WTC11 (cell line): ENCODE measurements around the gene PRM2. TPM values are rescaled to one million over a fixed set of nuclear protein-coding genes. Genes with fewer than 3 reads are reported as not detected.

ENCODE experiments used
- ATAC-seq: fragments of 200-7000 bp; cut with Tn5 transposase; 2 replicates; pipeline ENCODE4 v1.10.0; 2021; ENCODE audit warnings: mild to moderate bottlenecking, moderate library complexity
- CTCF ChIA-PET: fragments of 300-600 bp; sonication (Branson Sonifier 250); formaldehyde crosslinking; loops from one replicate; lab custom pipeline; 2021; ENCODE audit warnings: antibody characterized with exemption; lab: Charles Lee
- POLR2A ChIA-PET: fragments of 350-600 bp; sonication (Branson Sonifier 250); formaldehyde crosslinking; loops from one replicate; lab custom pipeline; 2021; ENCODE audit warnings: antibody characterized with exemption; lab: Charles Lee
- DNase-seq: peaks from one replicate; pipeline ENCODE4 v3.0.0; 2021; ENCODE audit warnings: low spot score
- H3K27ac Mint-ChIP-seq: 2 replicates; pipeline ENCODE4 v1.8.0; 2021; ENCODE audit warnings: mixed read lengths
- H3K27me3 Mint-ChIP-seq: 2 replicates; pipeline ENCODE4 v1.8.0; 2021; ENCODE audit warnings: low read depth, mild to moderate bottlenecking, moderate library complexity, mixed read lengths
- H3K36me3 Mint-ChIP-seq: 2 replicates; pipeline ENCODE4 v1.8.0; 2021; ENCODE audit warnings: mixed read lengths
- H3K4me1 Mint-ChIP-seq: 2 replicates; pipeline ENCODE4 v1.8.0; 2022; ENCODE audit warnings: mixed read lengths
- H3K4me3 Mint-ChIP-seq: 2 replicates; pipeline ENCODE4 v1.8.0; 2021; ENCODE audit warnings: mild to moderate bottlenecking, moderate library complexity, mixed read lengths
- H3K9me3 Mint-ChIP-seq: 2 replicates; pipeline ENCODE4 v1.8.0; 2021; ENCODE audit warnings: mixed read lengths
- E2F4 ChIP-seq: sonication (generic); formaldehyde crosslinking; IDR thresholded peaks from 2 replicates; pipeline ENCODE4 v1.8.1; 2022; ENCODE audit warnings: low read depth, mild to moderate bottlenecking, moderate library complexity, missing genetic modification reagents, borderline replicate concordance
- ETV6 ChIP-seq: sonication (generic); formaldehyde crosslinking; IDR thresholded peaks from 2 replicates; pipeline ENCODE4 v1.8.1; 2022; ENCODE audit warnings: mild to moderate bottlenecking, missing genetic modification reagents
- FOXJ3 ChIP-seq: sonication (generic); formaldehyde crosslinking; IDR thresholded peaks from 2 replicates; pipeline ENCODE4 v1.9.0; 2021; ENCODE audit warnings: missing genetic modification reagents, mild to moderate bottlenecking, borderline replicate concordance
- GRHL2 ChIP-seq: fragments of 250-450 bp; sonication (Bioruptor Pico); IDR thresholded peaks from 2 replicates; pipeline ENCODE4 v1.8.0; 2022; ENCODE audit warnings: mild to moderate bottlenecking, moderate library complexity; ENCODE audit not compliant: insufficient replicate concordance, severe bottlenecking
- KAT7 ChIP-seq: sonication (generic); formaldehyde crosslinking; IDR thresholded peaks from 2 replicates; pipeline ENCODE4 v1.8.1; 2023; ENCODE audit warnings: missing genetic modification reagents, mild to moderate bottlenecking, borderline replicate concordance
- NFYB ChIP-seq: sonication (generic); formaldehyde crosslinking; conservative IDR thresholded peaks from 2 replicates; pipeline ENCODE4 v1.8.0; 2022; ENCODE audit warnings: low read depth, missing genetic modification reagents
- NR1H2 ChIP-seq: sonication (generic); formaldehyde crosslinking; IDR thresholded peaks from 2 replicates; pipeline ENCODE4 v1.9.0; 2021; ENCODE audit warnings: mild to moderate bottlenecking, moderate library complexity, missing genetic modification reagents
- PREB ChIP-seq: sonication (generic); formaldehyde crosslinking; IDR thresholded peaks from 2 replicates; pipeline ENCODE4 v1.8.1; 2022; ENCODE audit warnings: mild to moderate bottlenecking, missing genetic modification reagents, moderate library complexity, borderline replicate concordance
- RORB ChIP-seq: fragments of 250-450 bp; sonication (Bioruptor Pico); IDR thresholded peaks from 2 replicates; pipeline ENCODE4 v1.9.0; 2021; ENCODE audit warnings: mild to moderate bottlenecking
- SMAD4 ChIP-seq: sonication (generic); formaldehyde crosslinking; IDR thresholded peaks from 2 replicates; pipeline ENCODE4 v1.8.0; 2022; ENCODE audit warnings: mild to moderate bottlenecking, missing genetic modification reagents
- TCF7 ChIP-seq: sonication (generic); formaldehyde crosslinking; IDR thresholded peaks from 2 replicates; pipeline ENCODE4 v1.8.0; 2022; ENCODE audit warnings: mild to moderate bottlenecking, low read depth, missing genetic modification reagents, moderate library complexity
- ZBTB21 ChIP-seq: sonication (generic); formaldehyde crosslinking; IDR thresholded peaks from 2 replicates; pipeline ENCODE4 v1.8.1; 2023; ENCODE audit warnings: mild to moderate bottlenecking, missing genetic modification reagents, borderline replicate concordance
- ZMAT4 ChIP-seq: fragments of 250-450 bp; sonication (Bioruptor Pico); IDR thresholded peaks from 2 replicates; pipeline ENCODE4 v1.9.0; 2021; ENCODE audit warnings: mild to moderate bottlenecking
- total RNA-seq: library from RNA; stranded (reverse); gene quantifications from 3 replicates; pipeline ENCODE4 v1.2.3, GENCODE V29; 2021
- TF ChIP-seq, protein P1 (sequence below): fragments of 250-450 bp; sonication (Bioruptor Pico); IDR thresholded peaks from 2 replicates; pipeline ENCODE4 v1.8.0; 2021; ENCODE audit warnings: mild to moderate bottlenecking
- TF ChIP-seq, protein P2 (sequence below): sonication (generic); formaldehyde crosslinking; conservative IDR thresholded peaks from 2 replicates; pipeline ENCODE4 v1.8.1; 2022; ENCODE audit warnings: mild to moderate bottlenecking, missing genetic modification reagents
- TF ChIP-seq, protein P3 (sequence below): sonication (generic); formaldehyde crosslinking; IDR thresholded peaks from 2 replicates; pipeline ENCODE4 v1.8.1; 2023; ENCODE audit warnings: mild to moderate bottlenecking, missing genetic modification reagents, moderate library complexity
- TF ChIP-seq, protein P4 (sequence below): sonication (generic); formaldehyde crosslinking; IDR thresholded peaks from 2 replicates; pipeline ENCODE4 v1.8.0; 2022; ENCODE audit warnings: mild to moderate bottlenecking, missing genetic modification reagents
- TF ChIP-seq, protein P5 (sequence below): sonication (generic); formaldehyde crosslinking; conservative IDR thresholded peaks from 2 replicates; pipeline ENCODE4 v1.8.1; 2023; ENCODE audit warnings: mild to moderate bottlenecking, low read depth, missing genetic modification reagents, moderate library complexity
- TF ChIP-seq, protein P6 (sequence below): sonication (generic); formaldehyde crosslinking; IDR thresholded peaks from 2 replicates; pipeline ENCODE4 v1.8.1; 2023; ENCODE audit warnings: mild to moderate bottlenecking, missing genetic modification reagents, moderate library complexity

Gene PRM2
- total RNA-seq, 1 experiment from 2014 or later = not detected

DNA sequence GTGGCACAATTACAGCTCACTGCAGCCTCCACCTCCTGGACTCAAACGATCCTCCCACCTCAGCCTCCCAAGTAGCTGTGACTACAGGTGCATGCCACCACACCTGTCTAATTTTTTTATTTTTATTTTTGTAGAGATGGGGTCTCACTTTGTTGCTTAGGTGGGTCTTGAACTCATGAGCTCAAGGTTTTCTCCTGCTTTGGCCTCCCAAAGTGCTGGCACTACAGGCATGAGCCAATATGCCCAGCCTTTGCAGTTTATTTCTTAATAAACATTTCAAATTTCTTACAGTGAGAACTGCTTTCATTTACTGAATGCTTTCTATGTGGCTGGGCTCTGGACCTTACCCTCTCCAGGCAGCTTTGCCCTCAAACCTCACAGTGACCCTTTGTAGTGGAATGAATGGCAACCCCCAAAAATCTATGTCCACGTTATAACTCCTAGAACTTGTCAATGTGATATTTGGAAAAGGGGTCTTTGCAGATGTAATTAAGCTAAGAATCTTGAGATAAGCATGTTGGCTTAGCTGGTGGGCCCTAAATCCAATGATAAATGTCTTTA, 5.6 kb downstream of the PRM2 start:
- no peak overlapping the region for H3K27ac Mint-ChIP-seq
- no peak overlapping the region for H3K4me3 Mint-ChIP-seq
- H3K4me1 Mint-ChIP-seq = peaks cover 9% of the 10 kb centered on the region
- ChIA-PET POLR2A (no interaction called here), CTCF (interaction anchor here (1.1 kb wide), 1 partner anchor 101 kb away, joined by 4 read pairs; no protein-coding TSS in a partner anchor)
- ATAC-seq (no peak), DNase-seq (no peak)
- no peaks in the 10 kb centered on the region for H3K36me3 Mint-ChIP-seq
- H3K9me3 Mint-ChIP-seq = no peaks in the 10 kb centered on the region
- TF ChIP-seq, protein P1, sequence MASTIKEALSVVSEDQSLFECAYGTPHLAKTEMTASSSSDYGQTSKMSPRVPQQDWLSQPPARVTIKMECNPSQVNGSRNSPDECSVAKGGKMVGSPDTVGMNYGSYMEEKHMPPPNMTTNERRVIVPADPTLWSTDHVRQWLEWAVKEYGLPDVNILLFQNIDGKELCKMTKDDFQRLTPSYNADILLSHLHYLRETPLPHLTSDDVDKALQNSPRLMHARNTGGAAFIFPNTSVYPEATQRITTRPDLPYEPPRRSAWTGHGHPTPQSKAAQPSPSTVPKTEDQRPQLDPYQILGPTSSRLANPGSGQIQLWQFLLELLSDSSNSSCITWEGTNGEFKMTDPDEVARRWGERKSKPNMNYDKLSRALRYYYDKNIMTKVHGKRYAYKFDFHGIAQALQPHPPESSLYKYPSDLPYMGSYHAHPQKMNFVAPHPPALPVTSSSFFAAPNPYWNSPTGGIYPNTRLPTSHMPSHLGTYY (CRISPR knock-in tag) = no peak
- TF ChIP-seq E2F4 (CRISPR knock-in tag) = no peak
- TF ChIP-seq PREB (CRISPR knock-in tag) = no peak
- TF ChIP-seq, protein P2, sequence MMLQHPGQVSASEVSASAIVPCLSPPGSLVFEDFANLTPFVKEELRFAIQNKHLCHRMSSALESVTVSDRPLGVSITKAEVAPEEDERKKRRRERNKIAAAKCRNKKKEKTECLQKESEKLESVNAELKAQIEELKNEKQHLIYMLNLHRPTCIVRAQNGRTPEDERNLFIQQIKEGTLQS = no peak
- no peak for TF ChIP-seq ZBTB21 (CRISPR knock-in tag)
- TF ChIP-seq RORB (CRISPR knock-in tag) = no peak
- TF ChIP-seq NR1H2 (CRISPR knock-in tag) = no peak
- TF ChIP-seq, protein P3, sequence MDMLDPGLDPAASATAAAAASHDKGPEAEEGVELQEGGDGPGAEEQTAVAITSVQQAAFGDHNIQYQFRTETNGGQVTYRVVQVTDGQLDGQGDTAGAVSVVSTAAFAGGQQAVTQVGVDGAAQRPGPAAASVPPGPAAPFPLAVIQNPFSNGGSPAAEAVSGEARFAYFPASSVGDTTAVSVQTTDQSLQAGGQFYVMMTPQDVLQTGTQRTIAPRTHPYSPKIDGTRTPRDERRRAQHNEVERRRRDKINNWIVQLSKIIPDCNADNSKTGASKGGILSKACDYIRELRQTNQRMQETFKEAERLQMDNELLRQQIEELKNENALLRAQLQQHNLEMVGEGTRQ = no peak
- no peak for TF ChIP-seq SMAD4
- TF ChIP-seq ETV6 (CRISPR knock-in tag) = no peak
- TF ChIP-seq, protein P4, sequence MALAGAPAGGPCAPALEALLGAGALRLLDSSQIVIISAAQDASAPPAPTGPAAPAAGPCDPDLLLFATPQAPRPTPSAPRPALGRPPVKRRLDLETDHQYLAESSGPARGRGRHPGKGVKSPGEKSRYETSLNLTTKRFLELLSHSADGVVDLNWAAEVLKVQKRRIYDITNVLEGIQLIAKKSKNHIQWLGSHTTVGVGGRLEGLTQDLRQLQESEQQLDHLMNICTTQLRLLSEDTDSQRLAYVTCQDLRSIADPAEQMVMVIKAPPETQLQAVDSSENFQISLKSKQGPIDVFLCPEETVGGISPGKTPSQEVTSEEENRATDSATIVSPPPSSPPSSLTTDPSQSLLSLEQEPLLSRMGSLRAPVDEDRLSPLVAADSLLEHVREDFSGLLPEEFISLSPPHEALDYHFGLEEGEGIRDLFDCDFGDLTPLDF (CRISPR knock-in tag) = no peak
- no peaks in the 10 kb centered on the region; the same call in 1 of the 2 replicates for H3K27me3 Mint-ChIP-seq

DNA sequence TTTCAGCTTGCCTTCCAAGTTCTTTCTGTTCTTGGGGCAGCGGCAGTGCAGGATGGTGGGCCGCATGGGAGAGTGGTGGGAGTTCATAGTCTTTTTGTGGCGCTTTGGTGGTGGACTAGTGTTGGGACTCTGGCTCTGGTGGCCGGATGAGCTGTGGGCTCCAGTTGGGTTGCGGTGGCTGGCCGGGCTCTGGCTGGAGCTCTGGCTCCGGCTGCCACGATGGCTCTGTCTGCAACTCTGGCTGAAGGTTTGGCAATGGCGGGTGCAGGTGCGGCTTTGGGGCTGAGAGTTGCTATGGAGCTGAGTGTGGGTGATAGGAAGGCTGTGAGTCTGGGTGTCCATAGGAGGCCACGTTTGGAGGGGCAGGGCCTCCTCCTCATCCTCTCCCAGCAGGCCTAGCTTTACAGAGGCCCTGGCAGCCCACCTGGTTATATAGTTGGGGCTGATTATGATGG, 7.3 kb downstream of the PRM2 start, which contains the start of gene TNP2:
Gene TNP2 (minus strand): TSS at position 405 of the 455 bp plus-strand sequence. CDS start 63 bp downstream, at position 342.
- H3K4me3 Mint-ChIP-seq = no peak within 1 kb of the TSS
- ChIA-PET CTCF (interaction anchor here (0.8 to 1.8 kb wide), 5 partner anchors 11 to 103 kb away, joined by 3 to 7 read pairs (median 3); no protein-coding TSS in a partner anchor), POLR2A (interaction anchor here (0.6 to 1.8 kb wide), 2 partner anchors 13 to 15 kb away, joined by 4 to 5 read pairs; partner anchors contain the start of gene SOCS1)
- H3K9me3 Mint-ChIP-seq = no peaks in the 10 kb centered on the region
- TF ChIP-seq KAT7 (CRISPR knock-in tag) (no peak), NFYB (CRISPR knock-in tag) (no peak), FOXJ3 (CRISPR knock-in tag) (no peak), GRHL2 (CRISPR knock-in tag) (no peak), ZMAT4 (no peak), TCF7 (CRISPR knock-in tag) (no peak)
- TF ChIP-seq, protein P5, sequence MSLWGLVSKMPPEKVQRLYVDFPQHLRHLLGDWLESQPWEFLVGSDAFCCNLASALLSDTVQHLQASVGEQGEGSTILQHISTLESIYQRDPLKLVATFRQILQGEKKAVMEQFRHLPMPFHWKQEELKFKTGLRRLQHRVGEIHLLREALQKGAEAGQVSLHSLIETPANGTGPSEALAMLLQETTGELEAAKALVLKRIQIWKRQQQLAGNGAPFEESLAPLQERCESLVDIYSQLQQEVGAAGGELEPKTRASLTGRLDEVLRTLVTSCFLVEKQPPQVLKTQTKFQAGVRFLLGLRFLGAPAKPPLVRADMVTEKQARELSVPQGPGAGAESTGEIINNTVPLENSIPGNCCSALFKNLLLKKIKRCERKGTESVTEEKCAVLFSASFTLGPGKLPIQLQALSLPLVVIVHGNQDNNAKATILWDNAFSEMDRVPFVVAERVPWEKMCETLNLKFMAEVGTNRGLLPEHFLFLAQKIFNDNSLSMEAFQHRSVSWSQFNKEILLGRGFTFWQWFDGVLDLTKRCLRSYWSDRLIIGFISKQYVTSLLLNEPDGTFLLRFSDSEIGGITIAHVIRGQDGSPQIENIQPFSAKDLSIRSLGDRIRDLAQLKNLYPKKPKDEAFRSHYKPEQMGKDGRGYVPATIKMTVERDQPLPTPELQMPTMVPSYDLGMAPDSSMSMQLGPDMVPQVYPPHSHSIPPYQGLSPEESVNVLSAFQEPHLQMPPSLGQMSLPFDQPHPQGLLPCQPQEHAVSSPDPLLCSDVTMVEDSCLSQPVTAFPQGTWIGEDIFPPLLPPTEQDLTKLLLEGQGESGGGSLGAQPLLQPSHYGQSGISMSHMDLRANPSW (CRISPR knock-in tag) = no peak
- TF ChIP-seq, protein P6, sequence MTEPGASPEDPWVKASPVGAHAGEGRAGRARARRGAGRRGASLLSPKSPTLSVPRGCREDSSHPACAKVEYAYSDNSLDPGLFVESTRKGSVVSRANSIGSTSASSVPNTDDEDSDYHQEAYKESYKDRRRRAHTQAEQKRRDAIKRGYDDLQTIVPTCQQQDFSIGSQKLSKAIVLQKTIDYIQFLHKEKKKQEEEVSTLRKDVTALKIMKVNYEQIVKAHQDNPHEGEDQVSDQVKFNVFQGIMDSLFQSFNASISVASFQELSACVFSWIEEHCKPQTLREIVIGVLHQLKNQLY (CRISPR knock-in tag) = no peak
- no peaks in the 10 kb centered on the region; the same call in 1 of the 2 replicates for H3K27me3 Mint-ChIP-seq
- no peak for ATAC-seq
- H3K4me1 Mint-ChIP-seq = peaks cover 7% of the 10 kb centered on the region
- DNase-seq = no peak
- H3K36me3 Mint-ChIP-seq = no peaks in the 10 kb centered on the region
- H3K27ac Mint-ChIP-seq = no peak within 1 kb of the TSS
